Measurements from ENCODE around the gene TCAP.

- no peak for TF ChIP-seq CTCF (IDR thresholded peaks at IDR 0.05)
- no peak for TF ChIP-seq POLR2AphosphoS5 (IDR thresholded peaks at IDR 0.05)
- TF ChIP-seq EP300 (IDR thresholded peaks at IDR 0.05), result no peak
These were observed 46.0 kb upstream of the TCAP start for GRCh38 chr17:39618956-39619785.
